IPS DF 6.9 (cell line): Measurements from ENCODE around the gene PDCD1.

Experiments
- DNase-seq: peaks from one replicate; pipeline ENCODE4 v3.0.0-alpha.2; 2013; ENCODE audit warnings: low read depth, low spot score
- H3K27ac ChIP-seq: one replicate; pipeline ENCODE4 v1.5.1; 2013; ENCODE audit warnings: low read length, control low read depth
- H3K27me3 ChIP-seq: 2 replicates; pipeline ENCODE4 v1.6.1; 2013; ENCODE audit warnings: mild to moderate bottlenecking, low read length; ENCODE audit not compliant: control insufficient read depth, insufficient read depth
- H3K36me3 ChIP-seq: 2 replicates; pipeline ENCODE4 v1.6.1; 2013; ENCODE audit warnings: low read length; ENCODE audit not compliant: control insufficient read depth, insufficient read depth
- H3K4me1 ChIP-seq: 2 replicates; pipeline ENCODE4 v1.6.1; 2013; ENCODE audit warnings: low read length; ENCODE audit not compliant: control insufficient read depth, insufficient read depth
- H3K4me3 ChIP-seq: 2 replicates; pipeline ENCODE4 v1.5.1; 2013; ENCODE audit warnings: mild to moderate bottlenecking, low read length
- H3K9me3 ChIP-seq: 2 replicates; pipeline ENCODE4 v1.6.1; 2013; ENCODE audit warnings: low read length, inconsistent platforms; ENCODE audit not compliant: control insufficient read depth, insufficient read depth
- WGBS: extraction: QIAGEN DNeasy Blood & Tissue Kit; methylation state at CpG from one replicate; pipeline ENCODE4 v1.1.7; 2013; ENCODE audit warnings: mixed read lengths, missing lambda C conversion rate; ENCODE audit not compliant: insufficient read length, insufficient coverage; 5-methylcytosine and 5-hydroxymethylcytosine counted together

Gene PDCD1

DNA sequence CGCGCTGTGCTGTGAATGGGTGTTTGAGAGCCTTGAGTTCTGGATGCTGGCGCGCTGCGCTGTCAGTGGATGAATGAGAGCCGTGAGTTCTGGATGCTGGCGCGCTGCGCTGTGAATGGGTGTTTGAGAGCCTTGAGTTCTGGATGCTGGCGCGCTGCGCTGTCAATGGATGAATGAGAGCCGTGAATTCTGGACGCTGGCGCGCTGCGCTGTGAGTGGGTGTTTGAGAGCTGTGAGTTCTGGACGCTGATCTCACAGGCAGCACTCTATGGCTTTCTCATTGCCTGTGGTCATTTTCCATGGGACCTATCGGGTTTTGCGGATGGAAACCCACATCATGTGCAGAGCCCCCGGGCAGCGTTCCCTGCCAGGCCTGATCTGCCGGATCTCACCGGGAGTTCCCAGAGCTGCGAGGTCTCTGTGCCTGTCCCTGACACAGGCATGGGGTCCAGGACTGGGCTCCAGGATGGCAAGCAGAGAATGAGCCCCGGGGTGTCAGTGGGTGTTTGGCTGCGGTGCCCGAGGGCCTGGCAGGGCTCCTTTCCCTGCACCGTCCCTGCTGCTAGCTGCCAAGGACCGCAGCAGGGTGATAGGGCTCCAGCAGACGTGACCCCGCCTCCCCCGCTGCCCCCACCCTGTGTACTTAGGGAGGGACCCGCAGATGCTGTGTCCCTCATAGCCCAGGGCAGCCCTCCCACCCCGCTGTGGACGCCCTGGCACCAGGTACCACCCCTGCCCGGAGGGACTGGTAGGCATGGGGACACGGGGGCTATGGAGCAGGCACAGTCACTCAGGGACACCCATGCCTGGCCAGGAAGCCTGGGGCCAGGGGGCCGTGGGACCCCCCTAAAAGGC, 9.7 kb downstream of the PDCD1 start:
- Histone ChIP-seq H3K36me3 (no peaks in the 10 kb centered on the region; the same call in 1 of the 2 replicates), H3K27ac (no peak overlapping the region), H3K4me1 (no peaks in the 10 kb centered on the region; the same call in 1 of the 2 replicates), H3K9me3 (no peaks in the 10 kb centered on the region), H3K27me3 (no peaks in the 10 kb centered on the region; the same call in none of the 2 replicates), H3K4me3 (no peak overlapping the region)
- DNase-seq, result no peak
- WGBS, result no CpG with 5 or more reads among the region's 39 CpGs

DNA sequence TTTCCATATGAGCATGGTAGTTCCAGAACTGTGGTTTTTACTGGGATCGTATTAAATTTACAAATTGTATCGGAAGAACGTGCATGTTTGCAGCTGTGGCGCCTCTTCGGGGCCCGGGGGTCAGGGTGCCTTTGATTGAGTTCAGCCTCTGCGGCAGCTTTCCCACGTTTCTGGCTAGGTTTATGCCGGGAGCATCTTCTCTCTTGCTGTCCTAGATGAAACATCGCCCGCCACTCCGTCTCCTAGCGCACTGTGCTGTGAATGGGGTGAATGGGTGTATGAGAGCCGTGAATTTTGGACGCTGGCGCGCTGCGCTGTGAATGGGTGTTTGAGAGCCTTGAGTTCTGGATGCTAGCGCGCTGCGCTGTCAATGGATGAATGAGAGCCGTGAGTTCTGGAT, 12.3 kb downstream of the PDCD1 start:
- Histone ChIP-seq H3K4me3 (no peak overlapping the region), H3K36me3 (no peaks in the 10 kb centered on the region; the same call in 1 of the 2 replicates), H3K27ac (no peak overlapping the region), H3K27me3 (no peaks in the 10 kb centered on the region; the same call in none of the 2 replicates), H3K9me3 (no peaks in the 10 kb centered on the region), H3K4me1 (no peaks in the 10 kb centered on the region; the same call in 1 of the 2 replicates)
- DNase-seq, result no peak
- no CpG with 5 or more reads among the region's 22 CpGs for WGBS

DNA sequence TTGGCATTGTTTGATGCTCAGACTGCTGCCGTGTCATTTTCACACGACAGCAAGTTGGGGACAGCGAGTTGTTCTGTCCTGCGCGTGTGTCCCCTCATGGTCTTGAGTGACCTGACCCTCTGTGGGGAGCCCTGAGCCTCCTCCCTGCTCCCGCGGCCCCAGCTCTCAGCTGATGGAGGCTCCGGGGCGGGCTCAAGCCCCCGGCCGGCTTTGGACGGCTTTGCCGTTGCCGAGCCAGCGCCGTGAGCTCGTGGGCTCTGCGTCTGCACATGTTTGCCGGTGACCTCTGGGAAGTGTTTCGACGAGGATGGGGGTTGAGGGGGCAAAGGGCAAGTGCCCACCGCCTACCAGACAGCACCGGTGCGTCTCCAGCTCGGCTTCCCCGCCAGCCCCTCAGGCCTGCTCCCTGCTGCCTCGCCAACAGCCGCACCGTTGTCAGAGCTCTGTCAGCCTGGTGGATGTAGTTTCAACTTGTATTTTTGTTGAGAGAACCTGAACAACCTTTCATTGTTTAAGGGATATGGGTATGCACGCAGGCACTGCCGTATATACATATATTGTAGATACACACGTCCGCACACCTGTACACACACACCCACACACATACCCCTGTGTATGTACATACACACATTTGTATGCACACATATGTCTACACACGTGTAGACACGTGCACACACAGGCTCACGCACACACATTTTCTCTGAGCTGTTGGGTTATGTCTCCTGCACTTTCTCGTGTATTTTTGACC, 13.7 kb downstream of the PDCD1 start:
- H3K27me3 ChIP-seq, result no peaks in the 10 kb centered on the region; the same call in none of the 2 replicates
- H3K27ac ChIP-seq, result no peak overlapping the region
- H3K9me3 ChIP-seq, result no peaks in the 10 kb centered on the region
- no peaks in the 10 kb centered on the region; the same call in 1 of the 2 replicates for H3K36me3 ChIP-seq
- no peak for DNase-seq
- H3K4me3 ChIP-seq, result no peak overlapping the region
- no CpG with 5 or more reads among the region's 37 CpGs for WGBS
- H3K4me1 ChIP-seq, result no peaks in the 10 kb centered on the region

DNA sequence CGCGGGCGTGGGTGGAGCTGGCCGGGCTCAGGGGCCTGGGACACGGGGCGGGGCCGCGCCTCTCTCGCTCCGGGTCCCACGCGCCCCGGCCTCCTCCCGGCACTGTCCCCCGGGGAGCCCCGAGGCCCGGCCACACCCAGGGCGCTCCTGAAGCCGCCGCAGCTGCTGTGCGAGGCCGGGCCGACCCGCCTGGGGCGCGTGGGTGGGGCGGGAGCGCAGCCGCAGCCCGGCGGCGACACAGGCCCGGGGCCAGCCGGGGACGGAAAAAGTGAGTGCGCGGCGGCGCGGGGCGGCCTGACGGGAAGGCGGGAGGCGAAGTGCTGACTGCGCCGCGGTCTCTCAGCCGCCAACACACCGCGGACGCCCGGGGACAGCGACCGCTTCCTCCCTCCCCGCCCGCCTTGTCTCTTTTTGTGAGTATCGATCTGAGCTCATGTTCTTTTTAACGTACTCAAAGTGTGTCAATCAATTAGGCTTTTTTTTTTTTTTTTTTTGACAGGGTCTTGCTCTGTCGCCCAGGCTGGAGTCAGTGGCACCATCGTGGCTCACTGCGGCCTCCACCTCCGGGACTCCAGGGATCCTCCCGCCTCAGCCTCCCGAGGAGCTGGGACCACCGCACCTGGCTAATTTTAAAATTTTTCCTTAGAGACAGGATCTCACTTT, 14.5 kb downstream of the PDCD1 start:
- WGBS, result no CpG with 5 or more reads among the region's 65 CpGs
- peak overlapping the region; percentile 51 for H3K4me3 ChIP-seq
- DNase-seq, result no peak
- H3K27me3 ChIP-seq, result no peaks in the 10 kb centered on the region; the same call in none of the 2 replicates
- no peak overlapping the region for H3K27ac ChIP-seq
- no peaks in the 10 kb centered on the region for H3K4me1 ChIP-seq
- no peaks in the 10 kb centered on the region for H3K9me3 ChIP-seq
- H3K36me3 ChIP-seq, result no peaks in the 10 kb centered on the region

DNA sequence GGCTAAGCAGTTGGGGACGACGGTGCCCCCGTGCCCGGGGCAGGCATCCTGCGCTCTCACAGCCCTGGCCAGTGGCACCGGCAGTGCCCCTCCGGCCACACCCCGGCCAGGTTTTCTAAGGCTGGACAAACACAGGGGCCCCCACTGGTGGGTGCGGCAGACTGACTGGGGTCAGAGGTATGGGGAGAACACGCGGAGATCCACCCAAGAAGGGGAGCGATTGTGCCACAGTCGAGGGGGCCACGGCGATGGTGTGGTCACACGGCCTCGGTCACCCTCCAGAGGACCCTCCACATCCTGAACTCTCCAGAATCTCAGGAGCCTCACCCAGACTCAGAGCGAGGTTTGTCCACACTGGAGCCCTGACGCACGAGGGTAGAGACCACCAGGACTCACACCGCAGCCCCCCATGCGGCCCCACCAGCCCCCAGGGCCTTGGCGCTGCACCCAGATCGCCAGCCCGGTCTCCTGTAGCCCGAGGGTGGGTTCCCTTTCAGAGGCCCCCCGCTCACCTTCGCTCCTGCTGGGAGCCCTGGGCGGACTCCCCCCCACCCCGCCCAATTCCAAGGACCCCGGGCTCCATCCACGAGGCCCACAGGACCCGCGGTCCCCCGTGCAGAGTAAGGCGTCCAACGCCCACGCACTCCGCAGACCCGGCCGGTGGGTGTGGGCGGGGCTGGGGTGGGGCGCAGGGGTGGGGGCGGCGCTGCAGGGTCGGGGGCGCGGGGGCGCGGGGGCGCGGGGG, 15.2 kb downstream of the PDCD1 start:
- H3K27me3 ChIP-seq, result no peaks in the 10 kb centered on the region; the same call in none of the 2 replicates
- no peaks in the 10 kb centered on the region for H3K9me3 ChIP-seq
- no peak overlapping the region; the same call in 1 of the 2 replicates for H3K4me3 ChIP-seq
- no peaks in the 10 kb centered on the region for H3K4me1 ChIP-seq
- no peak overlapping the region for H3K27ac ChIP-seq
- DNase-seq, result no peak
- no peaks in the 10 kb centered on the region for H3K36me3 ChIP-seq
- WGBS, result no CpG with 5 or more reads among the region's 52 CpGs

DNA sequence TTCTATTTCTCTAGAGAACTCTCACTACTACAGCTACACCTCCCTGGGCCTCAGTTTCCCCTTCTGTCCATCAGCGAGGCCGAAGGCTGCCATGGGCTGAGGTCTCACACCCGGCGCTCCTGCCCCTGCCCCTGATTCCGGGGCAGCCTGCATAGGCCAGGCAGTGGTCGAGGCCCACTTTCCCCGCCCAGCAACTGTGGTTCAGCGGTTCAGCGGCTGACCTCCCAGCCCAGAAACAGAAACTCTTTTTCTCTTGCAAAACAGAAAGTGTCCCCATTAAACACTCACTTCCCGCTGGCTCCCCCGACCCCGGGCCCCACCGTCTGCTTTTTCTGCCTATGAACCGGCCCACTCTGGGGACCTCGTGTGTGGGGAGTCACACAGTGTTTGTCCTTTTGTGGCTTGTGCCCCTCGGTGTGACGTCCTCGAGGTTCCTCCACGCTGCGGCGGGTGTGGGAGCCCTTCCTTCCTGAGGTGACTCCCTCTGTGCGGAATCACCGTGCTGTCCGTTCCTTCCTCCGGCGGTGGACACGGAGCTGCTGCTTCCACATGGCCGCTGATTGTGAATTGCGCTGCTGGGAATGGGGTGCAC, 16.0 kb downstream of the PDCD1 start:
- DNase-seq, result no peak
- no CpG with 5 or more reads among the region's 29 CpGs for WGBS
- Histone ChIP-seq H3K9me3 (no peaks in the 10 kb centered on the region), H3K4me1 (no peaks in the 10 kb centered on the region), H3K27ac (no peak overlapping the region), H3K27me3 (no peaks in the 10 kb centered on the region; the same call in none of the 2 replicates), H3K4me3 (no peak overlapping the region), H3K36me3 (no peaks in the 10 kb centered on the region)

DNA sequence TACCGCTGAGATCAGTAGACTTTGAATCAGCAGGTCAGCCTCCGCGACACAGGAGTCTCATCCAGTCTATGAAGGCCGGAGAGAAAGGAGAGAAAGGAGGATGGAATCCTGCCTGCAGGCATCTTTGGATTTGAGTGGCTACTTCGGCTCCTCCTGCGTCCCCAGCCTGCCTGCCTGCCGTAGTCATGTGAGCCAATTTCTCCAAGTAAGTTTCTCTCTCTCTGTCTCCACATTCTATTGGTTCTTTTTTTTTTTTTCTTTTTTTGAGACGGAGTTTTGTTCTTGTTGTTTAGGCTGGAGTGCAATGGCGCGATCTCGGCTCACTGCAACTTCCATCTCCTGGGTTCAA, 16.7 kb downstream of the PDCD1 start:
- WGBS, result no CpG with 5 or more reads among the region's 11 CpGs
- Histone ChIP-seq H3K27ac (no peak overlapping the region), H3K36me3 (no peaks in the 10 kb centered on the region), H3K4me1 (no peaks in the 10 kb centered on the region), H3K9me3 (no peaks in the 10 kb centered on the region), H3K27me3 (no peaks in the 10 kb centered on the region; the same call in none of the 2 replicates), H3K4me3 (no peak overlapping the region)
- DNase-seq, result no peak

DNA sequence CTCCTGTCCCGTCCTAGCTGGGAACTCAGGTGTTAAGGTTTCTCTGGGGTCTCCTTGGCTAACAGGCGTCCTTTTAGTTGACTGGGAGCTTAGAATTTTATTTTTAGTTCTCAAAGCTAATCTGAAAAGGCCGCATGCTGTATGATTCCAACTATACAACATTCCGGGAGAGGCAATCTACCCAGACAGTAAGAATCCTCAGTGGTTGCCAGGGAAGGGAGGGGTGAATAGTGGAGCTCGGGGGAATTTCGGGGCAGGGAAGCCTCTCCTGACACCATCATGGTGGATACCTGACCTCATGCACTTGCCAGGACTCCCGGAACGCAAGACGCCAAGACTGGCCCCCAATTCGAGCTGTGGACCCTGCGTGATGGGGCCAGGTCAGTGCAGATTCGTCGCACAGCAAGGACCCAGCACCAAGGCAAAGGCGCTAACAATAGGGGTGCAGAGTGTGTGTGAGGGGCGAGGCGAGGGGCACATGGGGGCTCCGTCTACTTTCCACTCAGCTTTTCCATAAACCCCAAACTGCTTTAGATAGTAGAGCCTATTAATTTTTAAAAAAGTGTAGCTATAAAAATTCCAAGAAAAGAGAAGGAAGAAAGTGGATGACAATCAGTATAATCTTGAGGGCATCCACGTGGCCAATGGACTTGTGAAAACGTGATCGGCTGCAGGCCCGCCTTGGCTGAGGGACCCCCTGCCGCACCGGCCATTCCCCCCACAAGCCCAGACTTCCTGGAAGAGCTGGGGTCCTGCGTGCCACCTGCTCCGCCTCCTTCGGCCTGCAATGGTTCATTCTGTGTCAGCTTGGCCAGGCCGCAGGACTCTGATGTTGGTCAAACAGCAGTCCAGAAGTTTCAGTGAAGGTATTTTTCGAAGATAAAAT, 17.3 kb downstream of the PDCD1 start:
- no peak overlapping the region for H3K27ac ChIP-seq
- no peaks in the 10 kb centered on the region for H3K4me1 ChIP-seq
- H3K4me3 ChIP-seq, result no peak overlapping the region
- no peaks in the 10 kb centered on the region for H3K36me3 ChIP-seq
- WGBS, result no CpG with 5 or more reads among the region's 28 CpGs
- H3K9me3 ChIP-seq, result no peaks in the 10 kb centered on the region
- no peaks in the 10 kb centered on the region; the same call in none of the 2 replicates for H3K27me3 ChIP-seq
- DNase-seq, result no peak
